ENCODE data around the gene KCNC4. TPM values are rescaled to one million over a fixed set of nuclear protein-coding genes. Genes with fewer than 3 reads are reported as not detected.

Gene KCNC4
- total and polyA plus RNA-seq, 9 donors, result 3.2 to 18.0 (median 11.7) TPM

GRCh38 chr1:110229348-110230001, 19.4 kb downstream of the KCNC4 start:
- H3K27me3 ChIP-seq, result no peaks in the 10 kb centered on the region
- no peaks in the 10 kb centered on the region for H3K9me3 ChIP-seq
- DNase-seq, result no peak
- intact Hi-C loops (cut with DNase I), result no loop called here
- H3K36me3 ChIP-seq, result no peaks in the 10 kb centered on the region
- H3K27ac ChIP-seq, result no peak overlapping the region
- whole genome bisulfite sequencing, 3 donors, result 91 to 94% (median 91%) methylated on average over 21 of the region's 21 CpGs
- H3K4me3 ChIP-seq, result no peak overlapping the region
- TF ChIP-seq POLR2A (IDR thresholded peaks at IDR 0.05), result no peak
- no peak for TF ChIP-seq EP300 (IDR thresholded peaks at IDR 0.05)
- no peak for TF ChIP-seq CTCF (IDR thresholded peaks at IDR 0.05)
- peaks cover 5% of the 10 kb centered on the region for H3K4me1 ChIP-seq (ENCODE audit: insufficient read depth)

- intact Hi-C loops (cut with DNase I), result no loop called here
- Histone ChIP-seq H3K4me1 (ENCODE audit: insufficient read depth) (peaks cover 10% of the 10 kb centered on the region), H3K4me3 (no peak overlapping the region), H3K27me3 (no peaks in the 10 kb centered on the region), H3K9me3 (no peaks in the 10 kb centered on the region), H3K27ac (no peak overlapping the region), H3K36me3 (no peaks in the 10 kb centered on the region)
- peak in 1 of 5 donors; percentile 12 for DNase-seq
- 77 to 91% (median 86%) methylated on average over 11 of the region's 11 CpGs for WGBS, 3 donors
- TF ChIP-seq CTCF (IDR thresholded peaks at IDR 0.05) (no peak), EP300 (IDR thresholded peaks at IDR 0.05) (no peak), POLR2A (IDR thresholded peaks at IDR 0.05) (no peak)
Measured at GRCh38 chr1:110230381-110231199, 20.5 kb downstream of the KCNC4 start.

- intact Hi-C loops (cut with DNase I), result no loop called here
- H3K36me3 ChIP-seq, result no peaks in the 10 kb centered on the region
Measured at GRCh38 chr1:110233861-110234260, 23.7 kb downstream of the KCNC4 start.

GRCh38 chr1:110234691-110235090, 24.6 kb downstream of the KCNC4 start:
- Histone ChIP-seq H3K4me1 (ENCODE audit: insufficient read depth) (peaks cover 12% of the 10 kb centered on the region), H3K27me3 (no peaks in the 10 kb centered on the region), H3K9me3 (no peaks in the 10 kb centered on the region), H3K36me3 (no peaks in the 10 kb centered on the region), H3K4me3 (no peak overlapping the region), H3K27ac (peak overlapping the region in 1 of 2 donors; percentile 64)
- TF ChIP-seq POLR2A (IDR thresholded peaks at IDR 0.05) (no peak), CTCF (IDR thresholded peaks at IDR 0.05) (no peak), EP300 (IDR thresholded peaks at IDR 0.05) (no peak)
- DNase-seq, result no peak
- intact Hi-C loops (cut with DNase I), result no loop called here
- 71 to 82% (median 73%) methylated on average over 5 of the region's 5 CpGs for WGBS, 3 donors

More at GRCh38 chr1:110233861-110234260, 23.7 kb downstream of the KCNC4 start:
- Histone ChIP-seq H3K4me3 (no peak overlapping the region), H3K27me3 (no peaks in the 10 kb centered on the region), H3K4me1 (ENCODE audit: insufficient read depth) (peaks cover 12% of the 10 kb centered on the region), H3K27ac (no peak overlapping the region), H3K9me3 (no peaks in the 10 kb centered on the region)
- WGBS, 3 donors, result 59 to 75% (median 63%) methylated on average over 2 of the region's 2 CpGs
- TF ChIP-seq EP300 (IDR thresholded peaks at IDR 0.05) (no peak), POLR2A (IDR thresholded peaks at IDR 0.05) (no peak), CTCF (IDR thresholded peaks at IDR 0.05) (no peak)
- DNase-seq, result peak in 1 of 5 donors; percentile 14

Data from ovary (tissue), 9 donors.